HEK293 (cell line): Measurements from ENCODE around the gene ACSM6.

ENCODE experiments used
- KLF10 ChIP-seq: fragments of 450-650 bp; IDR thresholded peaks from 2 replicates; pipeline ENCODE4 v1.5.1; 2018; ENCODE audit warnings: missing biosample characterization, mild to moderate bottlenecking, missing genetic modification characterization
- PRDM1 ChIP-seq: fragments of 450-650 bp; formaldehyde crosslinking; IDR thresholded peaks from 2 replicates; pipeline ENCODE4; 2016; ENCODE audit warnings: missing biosample characterization, missing genetic modification characterization
- PRDM4 ChIP-seq: fragments of 450-650 bp; formaldehyde crosslinking; IDR thresholded peaks from 2 replicates; pipeline ENCODE4 v1.5.1; 2017; ENCODE audit warnings: missing biosample characterization, missing genetic modification characterization
- PRDM6 ChIP-seq: fragments of 450-650 bp; formaldehyde crosslinking; IDR thresholded peaks from 2 replicates; pipeline ENCODE4 v1.5.1; 2017; ENCODE audit warnings: missing biosample characterization, missing genetic modification characterization
- RBAK ChIP-seq: fragments of 450-650 bp; formaldehyde crosslinking; IDR thresholded peaks from 2 replicates; pipeline ENCODE4 v1.5.1; 2016; ENCODE audit warnings: missing biosample characterization, missing genetic modification characterization
- SCRT1 ChIP-seq: fragments of 450-650 bp; formaldehyde crosslinking; IDR thresholded peaks from 2 replicates; pipeline ENCODE4 v1.5.1; 2016; ENCODE audit warnings: missing biosample characterization, missing genetic modification characterization, borderline replicate concordance
- SP2 ChIP-seq: fragments of 450-650 bp; formaldehyde crosslinking; IDR thresholded peaks from 2 replicates; pipeline ENCODE4 v1.5.1; 2016; ENCODE audit warnings: missing biosample characterization, missing genetic modification characterization
- YY1 ChIP-seq: fragments of 450-650 bp; formaldehyde crosslinking; IDR thresholded peaks from 2 replicates; pipeline ENCODE4 v1.5.1; 2018; ENCODE audit warnings: missing biosample characterization, missing genetic modification characterization
- ZBTB10 ChIP-seq: fragments of 450-650 bp; formaldehyde crosslinking; IDR thresholded peaks from 2 replicates; pipeline ENCODE4 v1.5.1; 2016; ENCODE audit warnings: missing biosample characterization, missing genetic modification characterization
- ZBTB21 ChIP-seq: fragments of 450-650 bp; formaldehyde crosslinking; IDR thresholded peaks from 2 replicates; pipeline ENCODE4 v1.5.1; 2017; ENCODE audit warnings: missing biosample characterization, missing genetic modification characterization
- ZBTB8A ChIP-seq: fragments of 450-650 bp; formaldehyde crosslinking; IDR thresholded peaks from 2 replicates; pipeline ENCODE4 v1.5.1; 2016; ENCODE audit warnings: missing biosample characterization, missing genetic modification characterization
- ZNF121 ChIP-seq: fragments of 450-650 bp; formaldehyde crosslinking; IDR thresholded peaks from 2 replicates; pipeline ENCODE4 v1.5.1; 2016; ENCODE audit warnings: missing biosample characterization, missing genetic modification characterization
- ZNF157 ChIP-seq: fragments of 450-650 bp; formaldehyde crosslinking; IDR thresholded peaks from 2 replicates; pipeline ENCODE4 v1.5.1; 2016; ENCODE audit warnings: missing biosample characterization, missing genetic modification characterization
- ZNF175 ChIP-seq: fragments of 450-650 bp; formaldehyde crosslinking; IDR thresholded peaks from 2 replicates; pipeline ENCODE4 v1.5.1; 2016; ENCODE audit warnings: missing biosample characterization, missing genetic modification characterization
- ZNF2 ChIP-seq: fragments of 450-650 bp; formaldehyde crosslinking; IDR thresholded peaks from 2 replicates; pipeline ENCODE4 v1.5.1; 2016; ENCODE audit warnings: missing biosample characterization, missing genetic modification characterization
- ZNF302 ChIP-seq: fragments of 450-650 bp; formaldehyde crosslinking; IDR thresholded peaks from 2 replicates; pipeline ENCODE4 v1.5.1; 2016; ENCODE audit warnings: missing biosample characterization, missing genetic modification characterization, low read depth
- ZNF354C ChIP-seq: fragments of 450-650 bp; formaldehyde crosslinking; IDR thresholded peaks from 2 replicates; pipeline ENCODE4 v1.5.1; 2016; ENCODE audit warnings: missing biosample characterization, missing genetic modification characterization, low read depth, borderline replicate concordance
- ZNF513 ChIP-seq: fragments of 450-650 bp; IDR thresholded peaks from 2 replicates; pipeline ENCODE4 v1.5.1; 2018; ENCODE audit warnings: missing biosample characterization, missing genetic modification characterization
- ZNF529 ChIP-seq: fragments of 450-650 bp; formaldehyde crosslinking; IDR thresholded peaks from 2 replicates; pipeline ENCODE4 v1.5.1; 2017; ENCODE audit warnings: missing genetic modification characterization, missing biosample characterization; ENCODE audit not compliant: insufficient replicate concordance
- ZNF530 ChIP-seq: fragments of 450-650 bp; formaldehyde crosslinking; IDR thresholded peaks from 2 replicates; pipeline ENCODE4 v1.5.1; 2016; ENCODE audit warnings: low read depth, missing biosample characterization, missing genetic modification characterization
- ZNF549 ChIP-seq: fragments of 450-650 bp; IDR thresholded peaks from 2 replicates; pipeline ENCODE4 v1.5.1; 2018; ENCODE audit warnings: missing biosample characterization, missing genetic modification characterization, mild to moderate bottlenecking, inconsistent platforms, moderate library complexity
- ZNF596 ChIP-seq: fragments of 450-650 bp; IDR thresholded peaks from 2 replicates; pipeline ENCODE4 v1.5.0; 2018; ENCODE audit warnings: missing biosample characterization, mild to moderate bottlenecking, missing genetic modification characterization, moderate library complexity
- ZNF600 ChIP-seq: fragments of 450-650 bp; formaldehyde crosslinking; IDR thresholded peaks from 2 replicates; pipeline ENCODE4 v1.5.1; 2016; ENCODE audit warnings: missing biosample characterization, missing genetic modification characterization
- ZNF623 ChIP-seq: fragments of 450-650 bp; formaldehyde crosslinking; IDR thresholded peaks from 2 replicates; pipeline ENCODE4 v1.5.1; 2016; ENCODE audit warnings: missing biosample characterization, missing genetic modification characterization
- ZNF629 ChIP-seq: fragments of 450-650 bp; formaldehyde crosslinking; IDR thresholded peaks from 2 replicates; pipeline ENCODE4 v1.5.1; 2017; ENCODE audit warnings: missing biosample characterization, missing genetic modification characterization
- ZNF677 ChIP-seq: fragments of 450-650 bp; IDR thresholded peaks from 2 replicates; pipeline ENCODE4 v1.5.0; 2018; ENCODE audit warnings: missing biosample characterization, mild to moderate bottlenecking, missing genetic modification characterization, moderate library complexity
- ZNF692 ChIP-seq: fragments of 450-650 bp; formaldehyde crosslinking; IDR thresholded peaks from 2 replicates; pipeline ENCODE4 v1.5.1; 2016; ENCODE audit warnings: missing biosample characterization, missing genetic modification characterization
- ZNF707 ChIP-seq: fragments of 450-650 bp; formaldehyde crosslinking; IDR thresholded peaks from 2 replicates; pipeline ENCODE4 v1.5.1; 2016; ENCODE audit warnings: missing biosample characterization, missing genetic modification characterization
- ZNF777 ChIP-seq: fragments of 450-650 bp; formaldehyde crosslinking; IDR thresholded peaks from 2 replicates; pipeline ENCODE4 v1.5.1; 2017; ENCODE audit warnings: missing biosample characterization, missing genetic modification characterization, borderline replicate concordance
- ZSCAN16 ChIP-seq: fragments of 450-650 bp; formaldehyde crosslinking; IDR thresholded peaks from 2 replicates; pipeline ENCODE4 v1.5.1; 2016; ENCODE audit warnings: missing biosample characterization, missing genetic modification characterization
- ZSCAN5A ChIP-seq: fragments of 450-650 bp; formaldehyde crosslinking; IDR thresholded peaks from 2 replicates; pipeline ENCODE4 v1.5.1; 2016; ENCODE audit warnings: missing biosample characterization, missing genetic modification characterization

Gene ACSM6

GRCh38 chr10:95266674-95267095 lies 72.6 kb downstream of the ACSM6 start (continued):
- TF ChIP-seq PRDM6 (tag by site-specific recombination) (peak; percentile 86), SP2 (no peak), ZNF157 (tag by site-specific recombination) (no peak), ZNF549 (tag by site-specific recombination) (no peak), ZNF692 (no peak), ZNF707 (tag by site-specific recombination) (no peak), ZNF600 (tag by site-specific recombination) (no peak), ZNF529 (tag by site-specific recombination) (no peak), ZNF623 (tag by site-specific recombination) (no peak; the same call in 1 of the 2 replicates), PRDM1 (tag by site-specific recombination) (peak; percentile 50; the same call in 1 of the 2 replicates), RBAK (tag by site-specific recombination) (no peak), ZNF596 (tag by site-specific recombination) (no peak), ZNF121 (tag by site-specific recombination) (no peak), ZNF175 (no peak), ZNF302 (tag by site-specific recombination) (no peak), ZNF629 (tag by site-specific recombination) (peak; percentile 83), ZSCAN5A (tag by site-specific recombination) (no peak), ZNF513 (tag by site-specific recombination) (no peak), ZNF2 (0 out of 2 replicates have a peak, but pooled peaks have one; percentile 18), ZBTB21 (tag by site-specific recombination) (no peak), ZNF777 (no peak), YY1 (no peak), ZBTB8A (tag by site-specific recombination) (no peak), ZSCAN16 (no peak), ZNF677 (tag by site-specific recombination) (no peak), SCRT1 (no peak), ZNF354C (no peak), ZBTB10 (no peak), KLF10 (tag by site-specific recombination) (no peak), PRDM4 (peak; percentile 26; the same call in 1 of the 2 replicates), ZNF530 (tag by site-specific recombination) (no peak)
